KOPT-K1 (cell line): ENCODE results near the gene SCUBE3.
A peak's percentile ranks its signal among the peaks of the same experiment; 100 is the strongest.

Source experiments
- H3K27ac ChIP-seq: fragments of 200-600 bp; sonication (generic); 2 replicates; pipeline ENCODE4 v1.5.1; 2016; ENCODE audit warnings: antibody characterized with exemption, mild to moderate bottlenecking, low read depth, low read length; ENCODE audit not compliant: poor library complexity, severe bottlenecking
- H3K36me3 ChIP-seq: fragments of 200-600 bp; sonication (generic); 2 replicates; pipeline ENCODE4 v1.5.1; 2017; ENCODE audit warnings: antibody characterized with exemption, mild to moderate bottlenecking, low read length, moderate library complexity; ENCODE audit not compliant: insufficient read depth
- H3K9me3 ChIP-seq: fragments of 200-600 bp; sonication (generic); 2 replicates; pipeline ENCODE4 v1.5.1; 2017; ENCODE audit warnings: antibody characterized with exemption, low read length, mild to moderate bottlenecking; ENCODE audit not compliant: insufficient read depth, poor library complexity, severe bottlenecking

Gene SCUBE3

DNA sequence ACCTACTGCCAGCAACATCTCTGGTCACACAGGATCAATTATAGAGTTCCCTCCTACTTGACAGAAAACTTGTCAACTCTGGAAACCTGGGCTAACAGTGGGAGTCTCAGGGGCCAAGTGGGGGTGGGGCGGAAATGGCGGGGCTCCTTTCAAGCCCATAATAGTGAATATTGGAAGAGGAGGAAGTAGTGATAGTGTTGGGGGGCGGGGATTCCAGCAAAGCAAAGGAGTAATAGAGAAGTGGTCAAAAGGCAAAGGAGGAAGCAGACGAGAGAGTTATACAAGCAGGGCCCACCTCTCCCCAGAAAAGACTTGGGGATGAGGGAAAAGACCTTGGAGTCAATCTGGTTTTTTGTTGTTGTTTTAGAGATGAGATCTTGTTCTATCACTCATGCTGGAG, 85.9 kb downstream of the SCUBE3 start:
- Histone ChIP-seq H3K27ac (peak overlapping the region; percentile 98), H3K36me3 (peaks cover 52% of the 10 kb centered on the region), H3K9me3 (no peaks in the 10 kb centered on the region)

DNA sequence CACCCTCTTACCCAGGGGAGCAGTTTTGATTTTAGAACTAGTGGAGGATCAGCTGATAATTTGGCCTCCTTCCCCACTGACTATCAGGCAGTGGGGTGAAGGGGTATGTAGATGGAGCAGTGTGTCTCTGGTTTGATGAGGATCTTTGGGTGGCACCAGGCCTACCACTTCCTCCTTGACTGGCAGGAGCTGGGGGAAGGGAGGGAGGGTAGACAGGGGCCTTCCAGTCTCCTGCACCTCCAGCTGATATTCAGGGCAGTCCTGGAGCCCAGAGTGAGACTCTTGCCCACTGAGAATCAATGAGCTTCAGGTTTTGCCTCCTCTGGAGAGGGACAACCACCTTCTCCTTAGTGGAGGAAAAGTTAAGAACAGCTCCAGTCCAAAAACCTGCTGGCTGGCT, 87.1 kb downstream of the SCUBE3 start:
- no peaks in the 10 kb centered on the region for H3K9me3 ChIP-seq
- peak overlapping the region; percentile 98 for H3K27ac ChIP-seq
- peaks cover 50% of the 10 kb centered on the region for H3K36me3 ChIP-seq
